HG02571 (cell line): ENCODE data around the gene TSKS.

ENCODE experiments used
- ATAC-seq: cut with Tn5 transposase; IDR thresholded peaks from one replicate; pipeline ENCODE4 v1.9.1; 2021; ENCODE audit warnings: mild to moderate bottlenecking, moderate library complexity; ENCODE audit not compliant: unreplicated experiment

TSKS gene

DNA sequence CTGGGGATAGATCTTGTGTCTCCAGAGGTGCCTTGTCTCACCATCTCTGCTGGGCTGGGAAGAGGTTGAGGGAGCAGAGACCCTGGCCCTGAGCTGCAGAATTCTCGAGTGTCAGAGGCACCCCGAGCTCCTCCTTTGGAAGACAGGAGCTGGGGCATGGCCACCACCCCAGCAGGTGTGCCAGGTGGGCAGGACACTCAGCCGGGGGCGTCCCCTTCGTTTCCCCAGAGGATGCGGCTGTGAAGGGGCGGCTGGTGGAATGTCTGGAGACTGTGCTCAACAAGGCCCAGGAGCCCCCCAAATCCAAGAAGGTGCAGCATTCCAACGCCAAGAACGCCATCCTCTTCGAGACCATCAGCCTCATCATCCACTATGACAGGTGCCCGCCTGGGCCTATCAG lies 35.5 kb upstream of the TSKS start:
- ATAC-seq = no peak

GRCh38 chr19:49795615-49796014 lies 32.5 kb upstream of the TSKS start:
- no peak for ATAC-seq

GRCh38 chr19:49793561-49793840 lies 30.4 kb upstream of the TSKS start:
- ATAC-seq = no peak

DNA sequence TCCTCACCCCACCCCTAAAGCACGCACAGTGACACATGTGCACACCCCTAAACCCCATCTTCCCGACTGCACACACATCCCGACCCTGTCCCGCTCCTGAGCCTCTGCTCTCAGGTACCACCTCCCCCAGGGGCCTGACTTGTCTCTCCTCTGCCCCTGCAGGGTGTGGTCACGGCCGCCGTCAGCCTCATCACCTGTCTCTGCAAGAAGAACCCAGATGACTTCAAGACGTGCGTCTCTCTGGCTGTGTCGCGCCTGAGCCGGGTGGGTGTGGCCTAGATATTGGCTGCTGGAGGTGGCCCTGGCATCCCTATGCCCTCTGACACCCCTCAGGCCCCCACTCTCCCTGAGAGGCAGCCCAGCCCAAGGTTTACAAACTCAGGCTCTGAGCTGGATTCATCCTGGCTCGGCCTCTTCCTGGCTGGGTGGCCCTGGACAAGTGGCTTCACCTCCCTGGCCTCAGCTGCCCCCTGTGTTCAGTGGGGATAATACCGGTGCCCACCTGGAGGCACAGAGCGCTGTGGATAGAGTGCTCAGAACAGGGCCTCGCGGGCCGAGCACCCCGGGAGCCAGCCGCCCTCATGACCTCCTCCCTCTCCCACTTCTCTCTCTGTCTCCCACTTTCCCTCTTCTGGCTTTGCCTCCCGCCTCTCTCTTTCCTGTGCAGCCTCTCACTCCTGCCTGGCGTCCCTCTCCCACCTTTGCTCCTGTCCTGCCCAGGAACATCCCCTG lies 29.9 kb upstream of the TSKS start:
- ATAC-seq = no peak

DNA sequence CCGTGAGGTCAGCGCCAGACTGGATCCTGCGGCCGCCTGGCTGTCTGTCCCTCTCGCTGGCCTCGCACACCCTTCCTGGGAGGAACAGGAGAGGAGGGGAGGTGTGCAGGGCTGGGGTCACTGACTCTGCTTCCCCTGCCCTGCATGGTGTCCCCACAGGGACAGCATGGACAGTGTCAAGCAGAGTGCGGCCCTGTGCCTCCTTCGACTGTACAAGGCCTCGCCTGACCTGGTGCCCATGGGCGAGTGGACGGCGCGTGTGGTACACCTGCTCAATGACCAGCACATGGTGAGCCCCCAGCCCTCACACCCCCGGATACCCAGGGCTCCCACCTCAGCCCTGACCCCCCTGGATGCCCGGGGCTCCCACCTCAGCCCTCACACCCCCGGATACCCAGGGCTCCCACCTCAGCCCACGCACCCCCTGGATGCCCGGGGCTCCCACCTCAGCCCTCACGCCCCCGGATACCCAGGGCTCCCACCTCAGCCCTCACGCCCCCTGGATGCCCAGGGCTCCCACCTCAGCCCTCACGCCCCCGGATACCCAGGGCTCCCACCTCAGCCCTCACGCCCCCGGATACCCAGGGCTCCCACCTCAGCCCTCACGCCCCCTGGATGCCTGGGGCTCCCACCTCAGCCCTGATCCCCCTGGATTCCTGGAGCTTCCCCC lies 28.8 kb upstream of the TSKS start:
- ATAC-seq = no peak

GRCh38 chr19:49790866-49791265 lies 27.8 kb upstream of the TSKS start:
- no peak for ATAC-seq

- ATAC-seq = no peak
Measured at GRCh38 chr19:49788857-49789256, 25.8 kb upstream of the TSKS start.

GRCh38 chr19:49787746-49788145 lies 24.6 kb upstream of the TSKS start:
- ATAC-seq = no peak

DNA sequence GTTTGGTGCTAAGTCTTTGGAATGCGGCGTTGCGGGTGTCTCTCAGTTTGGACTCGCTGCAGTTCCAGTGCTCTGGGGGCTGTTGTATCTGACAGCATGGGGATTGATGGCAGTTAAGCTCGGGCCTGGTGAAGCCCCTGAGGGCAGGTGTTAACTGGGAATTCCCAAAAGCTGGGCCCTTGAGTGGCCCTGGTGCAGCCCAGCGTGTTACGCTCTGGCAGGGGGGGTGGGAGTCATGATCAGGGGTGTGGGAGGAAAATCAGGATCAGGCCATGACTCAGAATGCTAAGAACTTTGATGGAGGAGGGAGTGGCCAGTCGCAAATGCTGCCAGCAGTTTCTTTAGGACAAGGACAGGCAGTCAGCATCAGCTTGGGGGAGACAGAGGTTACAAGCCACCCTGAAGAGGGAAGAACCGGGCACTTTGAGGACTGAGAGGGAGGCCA lies 23.3 kb upstream of the TSKS start:
- ATAC-seq = no peak

GRCh38 chr19:49782515-49782914 lies 19.4 kb upstream of the TSKS start:
- no peak for ATAC-seq

DNA sequence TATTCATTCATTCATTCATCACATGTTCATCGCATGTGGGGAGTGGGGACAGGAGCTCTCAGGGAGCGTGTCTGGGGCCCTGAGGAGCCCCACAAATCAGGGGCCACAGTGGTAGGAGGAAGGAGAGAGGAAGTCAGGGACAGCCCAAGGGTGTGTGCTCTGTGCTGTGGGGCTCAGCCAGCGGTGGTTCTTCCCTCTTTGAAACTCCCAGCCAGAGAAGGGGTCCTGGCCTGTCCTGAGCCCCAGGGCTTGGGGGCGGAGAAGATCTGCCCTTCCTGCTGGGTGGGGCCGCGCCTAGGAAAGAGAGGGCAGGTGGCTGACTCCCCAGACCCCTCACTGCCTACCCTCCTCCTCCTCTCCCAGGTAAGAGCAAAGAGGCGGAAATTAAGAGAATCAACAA lies 18.3 kb upstream of the TSKS start:
- no peak for ATAC-seq

DNA sequence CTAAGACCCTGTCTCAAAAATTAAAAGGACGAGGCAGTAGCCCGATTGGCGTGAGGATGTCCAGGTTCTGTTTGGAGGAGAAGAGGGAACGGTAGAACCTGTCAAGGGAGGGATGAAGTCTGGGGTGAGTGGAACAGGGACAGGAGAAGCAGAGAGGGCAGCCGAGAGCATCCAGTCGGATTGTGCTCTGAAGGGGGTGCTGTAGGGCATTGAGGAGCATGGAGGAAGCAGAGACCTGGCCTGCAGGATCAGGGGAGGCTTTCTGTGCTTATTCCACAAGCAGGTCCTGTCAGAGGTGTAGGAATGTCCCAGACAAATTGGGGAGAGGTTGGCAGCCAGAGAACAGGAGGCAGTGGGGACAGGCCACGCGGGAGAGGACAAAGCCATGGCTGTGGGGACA lies 17.8 kb upstream of the TSKS start:
- no peak for ATAC-seq

DNA sequence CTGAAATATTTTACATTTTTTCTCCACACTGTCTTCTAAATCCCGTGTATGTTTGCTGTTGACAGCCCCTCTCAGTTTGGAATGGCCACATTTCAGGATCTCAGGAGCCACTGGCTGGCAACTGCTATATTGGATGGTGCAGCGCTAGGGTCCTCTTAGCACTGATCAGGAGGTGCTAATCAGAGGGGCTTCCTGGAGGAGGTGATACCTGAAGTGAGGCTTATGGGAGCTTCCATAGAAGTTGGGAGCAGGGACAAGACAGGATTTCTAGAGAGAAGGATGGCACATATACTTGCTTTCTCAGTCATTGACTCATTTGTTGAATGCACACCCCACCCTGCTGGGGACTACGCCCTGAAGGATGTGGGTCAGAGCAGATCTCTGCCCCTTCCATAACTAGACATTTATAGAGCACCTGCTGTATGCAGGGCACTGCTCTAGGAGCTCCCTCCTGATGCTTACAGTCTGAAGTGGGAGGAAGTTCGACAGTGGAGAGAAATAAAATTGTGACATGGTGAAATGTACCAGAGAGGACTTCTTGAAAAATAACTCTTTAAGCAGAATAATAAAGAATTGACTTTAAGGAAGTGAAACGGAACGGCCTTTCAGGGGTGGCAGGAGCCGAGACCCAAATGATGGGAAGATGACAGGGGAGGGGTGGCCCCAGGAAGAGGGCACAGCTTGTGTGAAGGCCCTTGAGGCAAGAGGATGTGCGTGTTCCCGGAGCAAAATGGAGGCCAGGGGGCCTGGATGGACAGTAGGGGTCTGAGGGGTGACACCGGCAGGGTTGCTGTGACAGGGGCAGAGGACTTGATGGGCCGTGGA lies 16.8 kb upstream of the TSKS start:
- no peak for ATAC-seq

- no peak for ATAC-seq
Measured at GRCh38 chr19:49776371-49776764, 13.3 kb upstream of the TSKS start.

- ATAC-seq = no peak
Measured at GRCh38 chr19:49775742-49776370, 12.8 kb upstream of the TSKS start.

DNA sequence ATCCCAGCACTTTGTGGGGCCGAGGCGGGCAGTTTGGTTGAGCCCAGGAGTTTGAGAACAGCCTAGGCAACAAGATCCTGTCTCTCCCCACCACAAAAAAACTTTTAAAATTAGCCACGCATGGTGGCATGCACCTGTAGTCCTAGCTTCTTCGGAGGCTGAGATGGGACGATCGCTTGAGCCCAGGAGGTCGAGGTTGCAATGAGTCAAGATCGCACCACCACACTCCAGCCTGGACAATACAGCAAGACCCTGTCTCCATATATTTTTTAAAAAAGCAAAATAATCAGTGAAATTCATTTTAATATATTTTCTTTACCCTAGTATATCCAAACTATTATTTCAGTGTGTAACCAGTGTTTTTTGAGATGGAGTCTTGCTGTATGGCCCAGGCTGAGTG lies 11.9 kb upstream of the TSKS start:
- no peak for ATAC-seq

DNA sequence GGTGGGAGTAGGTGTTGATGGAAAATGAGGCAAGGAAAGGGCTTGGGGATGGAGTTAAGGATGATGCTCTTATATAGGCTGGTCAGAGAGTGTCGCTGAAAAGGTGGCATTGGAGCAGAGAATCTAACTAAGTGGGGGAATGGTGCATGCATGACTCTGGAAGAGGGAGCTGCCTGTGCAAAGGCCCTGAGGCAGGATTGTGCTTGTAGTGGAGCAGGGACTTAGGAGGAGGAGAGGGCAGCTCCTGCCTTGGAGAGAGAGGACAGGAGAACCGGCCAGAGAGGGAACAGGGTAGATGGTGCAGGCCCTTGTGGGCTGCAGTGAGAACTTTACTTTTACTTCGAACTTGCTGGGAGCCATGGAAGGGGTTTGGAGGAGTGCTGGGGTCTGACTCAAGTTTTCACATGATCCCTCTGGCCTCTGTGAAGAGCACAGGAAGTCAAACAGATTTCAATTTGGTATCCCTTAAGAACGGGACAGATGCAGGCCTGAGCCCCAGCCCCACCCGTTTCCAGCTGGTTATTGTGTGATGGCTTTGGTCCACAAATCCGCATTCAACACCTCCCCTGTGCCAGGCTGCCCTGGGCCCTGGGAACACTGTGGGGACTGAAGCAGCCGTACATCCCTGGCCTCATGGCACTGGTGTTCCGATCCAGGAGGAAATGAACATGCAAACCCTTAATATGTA lies 10.7 kb upstream of the TSKS start:
- ATAC-seq = no peak

DNA sequence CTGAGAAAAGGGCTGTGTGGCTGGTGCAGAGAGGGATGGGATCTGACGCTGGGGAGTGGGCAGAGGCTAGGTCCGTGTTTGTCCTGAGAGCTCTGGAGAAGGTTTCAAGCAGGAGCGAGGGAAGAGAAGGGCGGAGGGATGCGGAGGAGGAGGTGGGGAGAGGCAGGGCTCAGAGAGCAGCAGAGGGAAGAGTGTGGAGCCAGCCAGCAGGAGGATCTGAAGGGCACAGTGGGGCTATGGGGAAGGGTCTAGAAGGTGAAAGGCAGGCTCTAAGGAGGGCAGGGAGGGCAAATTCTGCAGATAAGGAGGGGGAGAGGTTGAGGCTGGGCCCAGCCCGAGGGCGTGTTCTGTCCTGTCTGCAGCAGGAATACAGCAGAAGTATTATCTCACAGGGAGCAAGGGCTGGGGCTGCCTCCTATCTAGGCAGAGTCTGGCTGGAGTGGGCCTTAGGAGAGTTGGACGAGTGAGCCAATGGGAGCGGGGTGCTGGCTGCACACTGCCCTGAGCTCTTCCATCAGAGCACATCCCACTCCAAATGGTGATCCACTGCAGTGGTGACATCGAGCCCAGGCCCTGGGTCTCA lies 9.8 kb upstream of the TSKS start:
- no peak for ATAC-seq

- no peak for ATAC-seq
Measured at GRCh38 chr19:49771674-49772139, 8.6 kb upstream of the TSKS start.

DNA sequence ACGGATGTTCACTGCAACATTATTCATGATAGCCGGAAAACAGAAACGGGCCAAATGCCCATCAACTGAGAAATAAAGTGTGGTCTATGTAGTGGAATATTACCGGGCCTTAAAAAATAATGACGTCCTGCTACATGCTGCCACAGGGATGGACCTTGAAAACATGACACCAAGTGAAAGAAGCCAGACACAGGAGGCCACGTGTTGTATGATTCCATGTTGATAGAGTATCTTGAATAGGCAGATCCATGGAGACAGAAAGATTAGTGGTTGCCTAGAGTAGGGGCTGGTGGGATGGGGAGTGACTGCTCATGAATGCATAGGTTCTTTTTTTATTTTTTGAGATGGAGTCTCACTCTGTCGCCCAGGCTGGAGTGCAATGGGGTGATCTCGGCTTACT lies 7.4 kb upstream of the TSKS start:
- no peak for ATAC-seq
